Subcutaneous adipose tissue (tissue), 4 donors: Measurements from ENCODE around the gene RAD9A. TPM values are rescaled to one million over a fixed set of nuclear protein-coding genes. Genes with fewer than 3 reads are reported as not detected.

Source experiments
- CTCF ChIP-seq: fragments of 450-650 bp; IDR thresholded peaks from one replicate; pipeline ENCODE4 v1.5.1; 2016; ENCODE audit warnings: low read depth, mild to moderate bottlenecking, control low read depth, antibody characterized with exemption, moderate library complexity
- total RNA-seq, 4 donors: library from RNA; depleted of rRNA; stranded (reverse); fragments of >200 nt; gene quantifications; one replicate each; pipeline ENCODE4 v1.1.0, GENCODE V29; 2016

The RAD9A gene
- total RNA-seq, 4 donors from 2014 or later, result 5.2 to 11.7 (median 7.8) TPM

GRCh38 chr11:67349457-67349856 lies 42.3 kb upstream of the RAD9A start:
- TF ChIP-seq CTCF, result no peak

GRCh38 chr11:67349928-67350465 lies 41.8 kb upstream of the RAD9A start:
- no peak for TF ChIP-seq CTCF

GRCh38 chr11:67351275-67352005 lies 40.3 kb upstream of the RAD9A start:
- TF ChIP-seq CTCF, result no peak

- TF ChIP-seq CTCF, result no peak
Measured at GRCh38 chr11:67352546-67353316, 39.1 kb upstream of the RAD9A start.

- no peak for TF ChIP-seq CTCF
Measured at GRCh38 chr11:67353317-67354074, 38.3 kb upstream of the RAD9A start, which contains the start of gene POLD4. Gene POLD4 (minus strand): TSS chr11:67353546. CDS start chr11:67353399, 147 bp downstream.

GRCh38 chr11:67354075-67355022 lies 37.4 kb upstream of the RAD9A start:
- TF ChIP-seq CTCF, result no peak
